Neural cell (in vitro differentiated cells): ENCODE results near the gene DECR2. TPM values are rescaled to one million over a fixed set of nuclear protein-coding genes. Genes with fewer than 3 reads are reported as not detected.
A peak's percentile ranks its signal among the peaks of the same experiment; 100 is the strongest.

ENCODE experiments used
- H2AFZ ChIP-seq: fragments of 200-600, 300-800 bp; sonication (generic), shearing (Covaris generic); 2 replicates; pipeline ENCODE4 v1.6.0; 2014; ENCODE audit warnings: low read depth, mild to moderate bottlenecking, antibody characterized with exemption, low read length, moderate library complexity
- H3F3A ChIP-seq: fragments of 200-600 bp; shearing (Covaris generic); 2 replicates; pipeline ENCODE4 v1.6.1; 2016; ENCODE audit warnings: mild to moderate bottlenecking, moderate library complexity, mixed read lengths, antibody characterized with exemption, low read length; ENCODE audit not compliant: insufficient read depth, poor library complexity, severe bottlenecking
- H3K27ac ChIP-seq: fragments of 200-600, 300-800 bp; sonication (generic), shearing (Covaris generic); 2 replicates; pipeline ENCODE4 v1.5.1; 2014; ENCODE audit warnings: mild to moderate bottlenecking, low read length, moderate library complexity
- H3K27me3 ChIP-seq: fragments of 300-800, 200-600 bp; sonication (generic), shearing (Covaris generic); 2 replicates; pipeline ENCODE4 v1.6.0; 2014; ENCODE audit warnings: mild to moderate bottlenecking, low read depth, low read length, moderate library complexity; ENCODE audit not compliant: insufficient read depth
- H3K36me3 ChIP-seq: fragments of 300-800, 200-600 bp; sonication (generic), shearing (Covaris generic); 2 replicates; pipeline ENCODE4 v1.5.1; 2014; ENCODE audit warnings: mild to moderate bottlenecking, antibody characterized with exemption, low read length, moderate library complexity; ENCODE audit not compliant: insufficient read depth
- H3K4me2 ChIP-seq: fragments of 300-800, 200-600 bp; sonication (generic), shearing (Covaris generic); 2 replicates; pipeline ENCODE4 v1.6.0; 2014; ENCODE audit warnings: mild to moderate bottlenecking, low read length
- H3K4me3 ChIP-seq: fragments of 300-800, 200-600 bp; sonication (generic), shearing (Covaris generic); 2 replicates; pipeline ENCODE4 v1.5.1; 2014; ENCODE audit warnings: mild to moderate bottlenecking, low read length, moderate library complexity
- H3K79me2 ChIP-seq: fragments of 200-600 bp; shearing (Covaris generic); replicated peaks from 2 replicates; pipeline ENCODE4 v1.6.0; 2014; ENCODE audit warnings: mild to moderate bottlenecking, low read length, moderate library complexity; ENCODE audit not compliant: insufficient read depth
- H3K9ac ChIP-seq: fragments of 300-800, 200-600 bp; sonication (generic), shearing (Covaris generic); 2 replicates; pipeline ENCODE4 v1.6.1; 2016; ENCODE audit warnings: mild to moderate bottlenecking, low read length, mixed read lengths
- H3K9me2 ChIP-seq: fragments of 200-600 bp; shearing (Covaris generic); 2 replicates; pipeline ENCODE4 v1.6.1; 2016; ENCODE audit warnings: mild to moderate bottlenecking, low read length, mixed read lengths; ENCODE audit not compliant: insufficient read depth
- H3K9me3 ChIP-seq: fragments of 200-600, 300-800 bp; sonication (generic), shearing (Covaris generic); 2 replicates; pipeline ENCODE4 v1.6.1; 2016; ENCODE audit warnings: mild to moderate bottlenecking, mixed run types, low read length, moderate library complexity, mixed read lengths
- H4K20me1 ChIP-seq: fragments of 200-600 bp; shearing (Covaris generic); 2 replicates; pipeline ENCODE4 v1.6.1; 2016; ENCODE audit warnings: mild to moderate bottlenecking, mixed run types; ENCODE audit not compliant: insufficient read depth
- EP300 ChIP-seq: fragments of 450-650 bp; conservative IDR thresholded peaks from 2 replicates; pipeline ENCODE4 v1.6.1; 2014; ENCODE audit warnings: antibody characterized with exemption, mild to moderate bottlenecking, moderate library complexity; ENCODE audit not compliant: poor library complexity, severe bottlenecking
- EZH2 ChIP-seq: fragments of 200-600, 300-800 bp; shearing (Covaris generic), sonication (generic); IDR thresholded peaks from 2 replicates; pipeline ENCODE4 v1.6.1; 2014; ENCODE audit warnings: antibody characterized with exemption, low read length, borderline replicate concordance, mild to moderate bottlenecking; ENCODE audit not compliant: insufficient read depth, poor library complexity, severe bottlenecking
- MXI1 ChIP-seq: fragments of 450-650 bp; conservative IDR thresholded peaks from 2 replicates; pipeline ENCODE4 v1.6.1; 2014; ENCODE audit warnings: antibody characterized with exemption, mild to moderate bottlenecking; ENCODE audit not compliant: poor library complexity, severe bottlenecking
- POLR2AphosphoS5 ChIP-seq: IDR thresholded peaks from 2 replicates; pipeline ENCODE4 v1.6.1; 2012
- RAD21 ChIP-seq: fragments of 450-650 bp; conservative IDR thresholded peaks from 2 replicates; pipeline ENCODE4 v1.6.1; 2014; ENCODE audit warnings: antibody characterized with exemption, mild to moderate bottlenecking, moderate library complexity
- SMC3 ChIP-seq: fragments of 450-650 bp; conservative IDR thresholded peaks from 2 replicates; pipeline ENCODE4 v1.6.1; 2014; ENCODE audit warnings: antibody characterized with exemption, mild to moderate bottlenecking, moderate library complexity; ENCODE audit not compliant: poor library complexity
- TAF1 ChIP-seq: IDR thresholded peaks from 2 replicates; pipeline ENCODE4 v1.6.1; 2012; ENCODE audit warnings: low read depth
- polyA plus RNA-seq: library from polyadenylated mRNA; depleted of rRNA; stranded (reverse); fragments of >200 nt; gene quantifications from 2 replicates; pipeline ENCODE4 v1.2.3, GENCODE V29; 2014
- TF ChIP-seq, protein P1 (sequence below): IDR thresholded peaks from 2 replicates; pipeline ENCODE4 v1.6.1; 2012; ENCODE audit warnings: borderline replicate concordance
- TF ChIP-seq, protein P2 (sequence below): fragments of 450-650 bp; IDR thresholded peaks from 2 replicates; pipeline ENCODE4 v1.5.1; 2014; ENCODE audit warnings: antibody characterized with exemption, mild to moderate bottlenecking, moderate library complexity; ENCODE audit not compliant: poor library complexity, severe bottlenecking

The DECR2 gene
- polyA plus RNA-seq, 1 donor from 2014 or later, result 58.8 TPM

DNA sequence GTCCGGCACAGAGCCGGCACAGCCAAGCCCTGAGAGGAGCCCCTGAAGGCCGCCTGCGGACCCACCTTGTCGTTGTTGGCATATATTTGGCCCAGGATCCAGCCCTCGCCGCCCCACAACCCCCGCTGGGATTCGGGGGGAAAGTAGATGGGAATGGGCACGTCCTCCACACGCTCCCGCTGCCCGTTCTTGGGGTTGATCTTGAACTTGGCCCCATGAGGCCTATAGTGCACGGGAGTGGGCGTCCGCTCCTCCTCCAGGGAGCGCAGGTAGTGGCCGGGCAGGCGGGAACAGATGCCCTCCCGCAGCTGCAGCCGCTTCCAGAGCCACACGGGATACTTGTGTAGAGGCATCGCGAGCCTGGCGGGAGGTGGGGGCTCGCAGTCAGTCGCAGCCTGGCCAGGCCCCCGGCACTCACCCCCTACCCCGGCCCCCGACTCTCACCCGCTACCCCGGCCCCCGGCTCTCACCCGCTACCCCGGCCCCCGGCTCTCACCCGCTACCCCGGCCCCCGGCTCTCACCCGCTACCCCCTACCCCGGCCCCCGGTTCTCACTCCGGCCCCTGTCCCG, 31.7 kb upstream of the DECR2 start:
- TF ChIP-seq EZH2, result no peak
- TF ChIP-seq, protein P1, sequence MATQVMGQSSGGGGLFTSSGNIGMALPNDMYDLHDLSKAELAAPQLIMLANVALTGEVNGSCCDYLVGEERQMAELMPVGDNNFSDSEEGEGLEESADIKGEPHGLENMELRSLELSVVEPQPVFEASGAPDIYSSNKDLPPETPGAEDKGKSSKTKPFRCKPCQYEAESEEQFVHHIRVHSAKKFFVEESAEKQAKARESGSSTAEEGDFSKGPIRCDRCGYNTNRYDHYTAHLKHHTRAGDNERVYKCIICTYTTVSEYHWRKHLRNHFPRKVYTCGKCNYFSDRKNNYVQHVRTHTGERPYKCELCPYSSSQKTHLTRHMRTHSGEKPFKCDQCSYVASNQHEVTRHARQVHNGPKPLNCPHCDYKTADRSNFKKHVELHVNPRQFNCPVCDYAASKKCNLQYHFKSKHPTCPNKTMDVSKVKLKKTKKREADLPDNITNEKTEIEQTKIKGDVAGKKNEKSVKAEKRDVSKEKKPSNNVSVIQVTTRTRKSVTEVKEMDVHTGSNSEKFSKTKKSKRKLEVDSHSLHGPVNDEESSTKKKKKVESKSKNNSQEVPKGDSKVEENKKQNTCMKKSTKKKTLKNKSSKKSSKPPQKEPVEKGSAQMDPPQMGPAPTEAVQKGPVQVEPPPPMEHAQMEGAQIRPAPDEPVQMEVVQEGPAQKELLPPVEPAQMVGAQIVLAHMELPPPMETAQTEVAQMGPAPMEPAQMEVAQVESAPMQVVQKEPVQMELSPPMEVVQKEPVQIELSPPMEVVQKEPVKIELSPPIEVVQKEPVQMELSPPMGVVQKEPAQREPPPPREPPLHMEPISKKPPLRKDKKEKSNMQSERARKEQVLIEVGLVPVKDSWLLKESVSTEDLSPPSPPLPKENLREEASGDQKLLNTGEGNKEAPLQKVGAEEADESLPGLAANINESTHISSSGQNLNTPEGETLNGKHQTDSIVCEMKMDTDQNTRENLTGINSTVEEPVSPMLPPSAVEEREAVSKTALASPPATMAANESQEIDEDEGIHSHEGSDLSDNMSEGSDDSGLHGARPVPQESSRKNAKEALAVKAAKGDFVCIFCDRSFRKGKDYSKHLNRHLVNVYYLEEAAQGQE, result no peak
- TF ChIP-seq EP300, result no peak
- no peaks in the 10 kb centered on the region for H3K9me2 ChIP-seq
- H4K20me1 ChIP-seq, result no peaks in the 10 kb centered on the region
- no peak overlapping the region for H3K27ac ChIP-seq
- H3K27me3 ChIP-seq, result no peaks in the 10 kb centered on the region
- H3K36me3 ChIP-seq, result no peaks in the 10 kb centered on the region
- peak overlapping the region; percentile 61 for H3K4me3 ChIP-seq
- H3K9ac ChIP-seq, result peak overlapping the region; percentile 38
- no peak overlapping the region for H2AFZ ChIP-seq
- H3K4me2 ChIP-seq, result peak overlapping the region; percentile 59
- no peaks in the 10 kb centered on the region for H3K79me2 ChIP-seq
- H3F3A ChIP-seq, result no peaks in the 10 kb centered on the region
- no peaks in the 10 kb centered on the region for H3K9me3 ChIP-seq

DNA sequence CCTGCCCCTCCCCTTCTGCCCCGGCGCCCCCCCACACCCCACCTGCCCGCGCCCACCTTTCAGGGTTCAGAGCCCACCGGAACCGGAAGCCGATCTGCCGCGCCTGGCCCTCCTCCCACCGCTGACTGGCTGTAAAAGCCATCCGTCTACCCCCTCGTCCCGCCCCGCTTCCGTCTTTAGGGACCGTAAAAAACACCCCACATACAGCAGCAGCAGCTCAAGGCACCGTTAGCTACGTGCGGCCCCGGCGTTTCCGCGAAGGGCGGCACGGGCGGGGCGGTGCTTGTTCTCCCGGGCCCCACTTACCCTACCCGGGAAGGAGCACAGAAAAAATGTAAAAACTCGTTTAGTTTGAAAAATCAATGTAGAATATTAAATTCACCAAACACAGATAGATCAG, 31.2 kb upstream of the DECR2 start, which contains the start of gene MRPL28:
MRPL28 (minus strand) TSS at position 96 of the 400 bp plus-strand sequence. CDS start 320 bp downstream, outside the sequence.
- Histone ChIP-seq H3K4me3 (peak within 1 kb of the TSS; percentile 61), H3K9me2 (no peaks in the 10 kb centered on the region), H3K9ac (peak within 1 kb of the TSS; percentile 38), H3K27ac (peak within 1 kb of the TSS; percentile 49), H3K4me2 (peak within 1 kb of the TSS; percentile 59), H3K27me3 (no peaks in the 10 kb centered on the region), H3K36me3 (no peaks in the 10 kb centered on the region), H3F3A (no peaks in the 10 kb centered on the region), H4K20me1 (no peaks in the 10 kb centered on the region), H2AFZ (no peak within 1 kb of the TSS), H3K79me2 (no peaks in the 10 kb centered on the region), H3K9me3 (no peaks in the 10 kb centered on the region)
- TF ChIP-seq, protein P2, sequence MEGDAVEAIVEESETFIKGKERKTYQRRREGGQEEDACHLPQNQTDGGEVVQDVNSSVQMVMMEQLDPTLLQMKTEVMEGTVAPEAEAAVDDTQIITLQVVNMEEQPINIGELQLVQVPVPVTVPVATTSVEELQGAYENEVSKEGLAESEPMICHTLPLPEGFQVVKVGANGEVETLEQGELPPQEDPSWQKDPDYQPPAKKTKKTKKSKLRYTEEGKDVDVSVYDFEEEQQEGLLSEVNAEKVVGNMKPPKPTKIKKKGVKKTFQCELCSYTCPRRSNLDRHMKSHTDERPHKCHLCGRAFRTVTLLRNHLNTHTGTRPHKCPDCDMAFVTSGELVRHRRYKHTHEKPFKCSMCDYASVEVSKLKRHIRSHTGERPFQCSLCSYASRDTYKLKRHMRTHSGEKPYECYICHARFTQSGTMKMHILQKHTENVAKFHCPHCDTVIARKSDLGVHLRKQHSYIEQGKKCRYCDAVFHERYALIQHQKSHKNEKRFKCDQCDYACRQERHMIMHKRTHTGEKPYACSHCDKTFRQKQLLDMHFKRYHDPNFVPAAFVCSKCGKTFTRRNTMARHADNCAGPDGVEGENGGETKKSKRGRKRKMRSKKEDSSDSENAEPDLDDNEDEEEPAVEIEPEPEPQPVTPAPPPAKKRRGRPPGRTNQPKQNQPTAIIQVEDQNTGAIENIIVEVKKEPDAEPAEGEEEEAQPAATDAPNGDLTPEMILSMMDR, result no peak
- TF ChIP-seq POLR2AphosphoS5 (peak; percentile 47), TAF1 (no peak), RAD21 (peak; percentile 9), SMC3 (peak; percentile 39), EZH2 (no peak), EP300 (no peak), MXI1 (peak; percentile 40)
- TF ChIP-seq, protein P1, result no peak
